Upper lobe of left lung (tissue), 6 donors: ENCODE measurements around the gene NPTXR. TPM values are rescaled to one million over a fixed set of nuclear protein-coding genes. Genes with fewer than 3 reads are reported as not detected.

ENCODE experiments used
- ATAC-seq, 2 donors: fragments of 200-7000 bp; cut with Tn5 transposase; one replicate each; pipeline ENCODE4 v1.9.1; 2022; ENCODE audit warnings: mild to moderate bottlenecking in 2 of 2, moderate library complexity in 2 of 2; ENCODE audit not compliant: low FRiP score in 2 of 2
- DNase-seq, 2 donors: peaks; one replicate each; pipeline ENCODE4 v3.0.0-alpha.2; 2019 to 2020
- H3K27ac ChIP-seq, 4 donors: fragments of 200-600 bp; sonication (generic); one replicate each; pipeline ENCODE4 v1.5.1; 2016 to 2019
- H3K27me3 ChIP-seq, 4 donors: fragments of 200-600 bp; sonication (generic); one replicate each; pipeline ENCODE4 v1.5.1; 2017 to 2019
- H3K36me3 ChIP-seq, 4 donors: fragments of 200-600 bp; sonication (generic); one replicate each; pipeline ENCODE4 v1.5.1; 2016 to 2019
- H3K4me1 ChIP-seq, 4 donors: fragments of 200-600 bp; sonication (generic); one replicate each; pipeline ENCODE4 v1.5.1; 2018 to 2019
- H3K4me3 ChIP-seq, 4 donors: fragments of 200-600 bp; sonication (generic); one replicate each; pipeline ENCODE4 v1.5.1; 2017 to 2019; ENCODE audit warnings: mild to moderate bottlenecking in 2 of 4, moderate library complexity in 1 of 4
- H3K9me3 ChIP-seq, 4 donors: fragments of 200-600 bp; sonication (generic); one replicate each; pipeline ENCODE4 v1.5.1; 2018 to 2019
- CTCF ChIP-seq, 6 experiments: fragments of 450-650 bp in 4 of 6; fragments of 200-600 bp in 2 of 6; sonication (generic) in 2 of 6; IDR thresholded peaks; one replicate each; pipeline ENCODE4 v1.5.1; 2016 to 2019; ENCODE audit warnings: antibody characterized with exemption in 6 of 6
- EP300 ChIP-seq, 4 donors: sonication (generic); formaldehyde crosslinking; IDR thresholded peaks; one replicate each; pipeline ENCODE4 v1.5.1; 2017; ENCODE audit warnings: antibody characterized with exemption in 4 of 4, control low read depth in 2 of 4
- POLR2A ChIP-seq, 4 donors: fragments of 450-650 bp; IDR thresholded peaks; one replicate each; pipeline ENCODE4 v1.5.1; 2016 to 2017; ENCODE audit warnings: antibody characterized with exemption in 4 of 4, mild to moderate bottlenecking in 2 of 4
- POLR2AphosphoS5 ChIP-seq, 2 donors: sonication (generic); formaldehyde crosslinking; IDR thresholded peaks; one replicate each; pipeline ENCODE4 v1.5.1; 2017; ENCODE audit warnings: antibody characterized with exemption in 2 of 2
- WGBS, 2 donors: methylation state at CpG; one replicate each; pipeline ENCODE4 v1.1.5; 2017 to 2018; 5-methylcytosine and 5-hydroxymethylcytosine counted together
- total RNA-seq, 6 donors: library from RNA; depleted of rRNA in 4 of 6; stranded (reverse); fragments of >200 nt in 4 of 6; gene quantifications; one replicate each; pipeline versions ENCODE4 v1.1.0 to v1.2.1, GENCODE V29; 2016 to 2021
- donor health status: DM: no; HTN: no; CAD: no; lungs with moderate emphysema.
- donor health status: DM: no; HTN: yes; CAD: no; lungs with severe emphysema.

Gene NPTXR
- total RNA-seq, 6 donors from 2014 or later = 1.4 to 6.6 (median 3.0) TPM; not detected in 1

- no peaks in the 10 kb centered on the region for H3K27me3 ChIP-seq
- no peak overlapping the region for H3K4me3 ChIP-seq
- ATAC-seq (no peak), DNase-seq (no peak)
- 91 to 93% methylated on average over 3 of the region's 3 CpGs for WGBS, 2 donors
- H3K27ac ChIP-seq = no peak overlapping the region
- H3K4me1 ChIP-seq = peaks cover 5 to 14% (median 11%) of the 10 kb centered on the region in 4 donors
- TF ChIP-seq POLR2AphosphoS5 (IDR thresholded peaks at IDR 0.05) (no peak), POLR2A (IDR thresholded peaks at IDR 0.05) (no peak), CTCF (IDR thresholded peaks at IDR 0.05) (no peak), EP300 (IDR thresholded peaks at IDR 0.05) (no peak)
- H3K9me3 ChIP-seq = no peaks in the 10 kb centered on the region
- peaks cover 0 to 12% (median 11%) of the 10 kb centered on the region in 4 donors for H3K36me3 ChIP-seq
Observed at GRCh38 chr22:38786631-38787030, 57.2 kb downstream of the NPTXR start.

GRCh38 chr22:38784856-38785255, 59.0 kb downstream of the NPTXR start:
- Histone ChIP-seq H3K27me3 (no peaks in the 10 kb centered on the region), H3K4me3 (no peak overlapping the region), H3K36me3 (peaks cover 0 to 19% (median 12%) of the 10 kb centered on the region in 4 donors), H3K4me1 (peaks cover 5 to 14% (median 11%) of the 10 kb centered on the region in 4 donors), H3K9me3 (no peaks in the 10 kb centered on the region), H3K27ac (no peak overlapping the region)
- ATAC-seq = no peak
- TF ChIP-seq CTCF (IDR thresholded peaks at IDR 0.05) (no peak), POLR2A (IDR thresholded peaks at IDR 0.05) (no peak), EP300 (IDR thresholded peaks at IDR 0.05) (no peak), POLR2AphosphoS5 (IDR thresholded peaks at IDR 0.05) (no peak)
- DNase-seq = no peak
- WGBS, 2 donors = 93 to 99% methylated on average over 5 of the region's 5 CpGs

GRCh38 chr22:38784035-38784434, 59.8 kb downstream of the NPTXR start:
- TF ChIP-seq POLR2A (IDR thresholded peaks at IDR 0.05) = no peak
- TF ChIP-seq EP300 (IDR thresholded peaks at IDR 0.05) = no peak
- TF ChIP-seq CTCF (IDR thresholded peaks at IDR 0.05) = no peak
- TF ChIP-seq POLR2AphosphoS5 (IDR thresholded peaks at IDR 0.05) = no peak
- Histone ChIP-seq H3K27me3 (no peaks in the 10 kb centered on the region), H3K36me3 (peaks cover 0 to 27% (median 18%) of the 10 kb centered on the region in 4 donors), H3K9me3 (no peaks in the 10 kb centered on the region), H3K4me3 (no peak overlapping the region), H3K27ac (no peak overlapping the region), H3K4me1 (peaks cover 5 to 13% (median 11%) of the 10 kb centered on the region in 4 donors)
- DNase-seq (no peak), ATAC-seq (no peak)
- WGBS, 2 donors = 91 to 95% methylated on average over 15 of the region's 15 CpGs

- no peak for DNase-seq
- no peak overlapping the region for H3K27ac ChIP-seq
- 63 to 70% methylated on average over 14 of the region's 14 CpGs for WGBS, 2 donors
- no peaks in the 10 kb centered on the region for H3K27me3 ChIP-seq
- peaks cover 0 to 33% (median 22%) of the 10 kb centered on the region in 4 donors for H3K36me3 ChIP-seq
- H3K4me3 ChIP-seq = no peak overlapping the region
- ATAC-seq = no peak
- TF ChIP-seq POLR2A (IDR thresholded peaks at IDR 0.05) = no peak
- no peak for TF ChIP-seq CTCF (IDR thresholded peaks at IDR 0.05)
- no peak for TF ChIP-seq POLR2AphosphoS5 (IDR thresholded peaks at IDR 0.05)
- TF ChIP-seq EP300 (IDR thresholded peaks at IDR 0.05) = no peak
- H3K4me1 ChIP-seq = peaks cover 4 to 10% (median 5%) of the 10 kb centered on the region in 4 donors
- no peaks in the 10 kb centered on the region for H3K9me3 ChIP-seq
Observed at GRCh38 chr22:38783095-38783615, 60.7 kb downstream of the NPTXR start.
